OCI-LY7 (cell line): ENCODE data around the gene PRM2.

ENCODE experiments used
- EZH2phosphoT487 ChIP-seq: fragments of 200-600 bp; sonication (generic); IDR thresholded peaks from 2 replicates; pipeline ENCODE4 v1.6.1; 2018; ENCODE audit warnings: low read depth, borderline replicate concordance, mild to moderate bottlenecking, mixed run types, antibody characterized with exemption, low read length, moderate library complexity, mixed read lengths
- TF ChIP-seq, protein P1 (sequence below): fragments of 200-600 bp; sonication (generic); conservative IDR thresholded peaks from 2 replicates; pipeline ENCODE4 v1.5.1; 2014; ENCODE audit warnings: mild to moderate bottlenecking, antibody characterized with exemption, low read length, moderate library complexity, mixed read lengths

DNA sequence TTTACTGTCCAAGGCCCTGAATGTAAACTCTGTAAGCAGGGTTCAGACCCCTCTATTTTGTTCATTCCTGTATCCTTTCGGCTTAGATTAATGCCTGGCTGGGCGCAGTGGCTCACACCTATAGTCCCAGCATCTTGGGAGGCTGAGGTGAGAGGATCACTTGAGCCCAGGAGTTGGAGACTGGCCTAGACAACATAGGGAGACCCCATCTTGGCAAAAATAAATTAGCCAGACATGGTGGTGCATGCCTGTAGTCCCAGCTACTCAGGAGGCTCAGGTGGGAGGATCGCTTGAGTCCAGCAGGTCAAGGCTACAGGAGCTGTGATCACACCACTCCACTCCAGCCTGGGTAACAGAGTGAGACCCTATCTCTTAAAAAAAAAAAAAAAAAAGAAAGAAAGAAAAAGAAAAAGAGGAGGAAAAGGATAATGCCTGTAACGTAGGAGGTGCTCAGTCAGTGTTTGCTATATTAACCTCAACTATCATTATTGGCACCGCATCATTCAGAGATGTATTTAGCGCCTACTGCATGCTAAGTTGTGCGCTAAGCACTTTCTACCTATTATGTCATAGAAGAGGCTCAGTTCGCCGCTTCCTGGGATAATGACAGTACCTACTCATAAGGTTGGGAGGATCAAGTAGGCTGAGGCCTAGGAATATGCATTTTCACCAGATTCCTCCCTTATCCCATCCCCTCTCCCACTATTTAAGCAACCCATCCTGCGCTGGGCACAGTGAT, 25.3 kb downstream of the PRM2 start:
- TF ChIP-seq, protein P1, sequence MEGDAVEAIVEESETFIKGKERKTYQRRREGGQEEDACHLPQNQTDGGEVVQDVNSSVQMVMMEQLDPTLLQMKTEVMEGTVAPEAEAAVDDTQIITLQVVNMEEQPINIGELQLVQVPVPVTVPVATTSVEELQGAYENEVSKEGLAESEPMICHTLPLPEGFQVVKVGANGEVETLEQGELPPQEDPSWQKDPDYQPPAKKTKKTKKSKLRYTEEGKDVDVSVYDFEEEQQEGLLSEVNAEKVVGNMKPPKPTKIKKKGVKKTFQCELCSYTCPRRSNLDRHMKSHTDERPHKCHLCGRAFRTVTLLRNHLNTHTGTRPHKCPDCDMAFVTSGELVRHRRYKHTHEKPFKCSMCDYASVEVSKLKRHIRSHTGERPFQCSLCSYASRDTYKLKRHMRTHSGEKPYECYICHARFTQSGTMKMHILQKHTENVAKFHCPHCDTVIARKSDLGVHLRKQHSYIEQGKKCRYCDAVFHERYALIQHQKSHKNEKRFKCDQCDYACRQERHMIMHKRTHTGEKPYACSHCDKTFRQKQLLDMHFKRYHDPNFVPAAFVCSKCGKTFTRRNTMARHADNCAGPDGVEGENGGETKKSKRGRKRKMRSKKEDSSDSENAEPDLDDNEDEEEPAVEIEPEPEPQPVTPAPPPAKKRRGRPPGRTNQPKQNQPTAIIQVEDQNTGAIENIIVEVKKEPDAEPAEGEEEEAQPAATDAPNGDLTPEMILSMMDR: no peak
- no peak for TF ChIP-seq EZH2phosphoT487
